Stimulated activated naive CD4-positive, alpha-beta T cell treated with Interleukin-2 at 50 U/mL for 16 hours (primary cell): ENCODE data around the gene PRRX2.

ENCODE experiments used
- DNase-seq: peaks from one replicate; lab custom pipeline; 2025; lab: John Stamatoyannopoulos, UW

PRRX2 gene

GRCh38 chr9:129710169-129710453, 44.7 kb downstream of the PRRX2 start:
- no peak for DNase-seq

GRCh38 chr9:129712634-129713401, 47.4 kb downstream of the PRRX2 start:
- DNase-seq, result no peak

GRCh38 chr9:129713402-129713679, 47.9 kb downstream of the PRRX2 start:
- DNase-seq, result no peak

GRCh38 chr9:129714511-129715061, 49.1 kb downstream of the PRRX2 start:
- DNase-seq, result no peak

GRCh38 chr9:129716091-129716490, 50.6 kb downstream of the PRRX2 start:
- no peak for DNase-seq

GRCh38 chr9:129717991-129718390, 52.5 kb downstream of the PRRX2 start:
- no peak for DNase-seq

- DNase-seq, result no peak
These were observed 53.2 kb downstream of the PRRX2 start for GRCh38 chr9:129718647-129719046.

- no peak for DNase-seq
These were observed 53.7 kb downstream of the PRRX2 start for GRCh38 chr9:129719135-129719534.

- no peak for DNase-seq
These were observed 54.9 kb downstream of the PRRX2 start for GRCh38 chr9:129720181-129720864.

- DNase-seq, result no peak
These were observed 55.6 kb downstream of the PRRX2 start for GRCh38 chr9:129720865-129721545.

GRCh38 chr9:129722913-129723312, 57.5 kb downstream of the PRRX2 start:
- DNase-seq, result no peak

GRCh38 chr9:129724456-129725190, 59.2 kb downstream of the PRRX2 start:
- no peak for DNase-seq

GRCh38 chr9:129725795-129726251, 60.4 kb downstream of the PRRX2 start:
- no peak for DNase-seq

- DNase-seq, result peak; percentile 21
These were observed 61.1 kb downstream of the PRRX2 start for GRCh38 chr9:129726322-129727160.

- no peak for DNase-seq
These were observed 63.3 kb downstream of the PRRX2 start for GRCh38 chr9:129728744-129729143.

GRCh38 chr9:129731477-129732085, 66.1 kb downstream of the PRRX2 start:
- DNase-seq, result no peak

GRCh38 chr9:129732100-129732499, 66.7 kb downstream of the PRRX2 start:
- no peak for DNase-seq

GRCh38 chr9:129732946-129733631, 67.6 kb downstream of the PRRX2 start:
- no peak for DNase-seq

- DNase-seq, result no peak
These were observed 68.1 kb downstream of the PRRX2 start for GRCh38 chr9:129733632-129733953.

- no peak for DNase-seq
These were observed 70.1 kb downstream of the PRRX2 start for GRCh38 chr9:129735546-129735945.

- no peak for DNase-seq
These were observed 70.9 kb downstream of the PRRX2 start for GRCh38 chr9:129736334-129736733.
